ENCODE data around the gene OGA.

GRCh38 chr10:101736666-101737065 lies 81.6 kb downstream of the OGA start:
- no peak for TF ChIP-seq CTCF (IDR thresholded peaks at IDR 0.05)
- no peak for TF ChIP-seq POLR2A (IDR thresholded peaks at IDR 0.05)

Measured in testis (tissue), 2 donors.